Upper lobe of left lung (tissue), 6 donors: ENCODE measurements around the gene PUM1. TPM values are rescaled to one million over a fixed set of nuclear protein-coding genes. Genes with fewer than 3 reads are reported as not detected.
A peak's percentile ranks its signal among the peaks of the same experiment; 100 is the strongest.

ENCODE experiments used
- ATAC-seq, 2 donors: fragments of 200-7000 bp; cut with Tn5 transposase; one replicate each; pipeline ENCODE4 v1.9.1; 2022; ENCODE audit warnings: mild to moderate bottlenecking in 2 of 2, moderate library complexity in 2 of 2; ENCODE audit not compliant: low FRiP score in 2 of 2
- DNase-seq, 2 donors: peaks; one replicate each; pipeline ENCODE4 v3.0.0-alpha.2; 2019 to 2020
- H3K27ac ChIP-seq, 4 donors: fragments of 200-600 bp; sonication (generic); one replicate each; pipeline ENCODE4 v1.5.1; 2016 to 2019
- H3K27me3 ChIP-seq, 4 donors: fragments of 200-600 bp; sonication (generic); one replicate each; pipeline ENCODE4 v1.5.1; 2017 to 2019
- H3K36me3 ChIP-seq, 4 donors: fragments of 200-600 bp; sonication (generic); one replicate each; pipeline ENCODE4 v1.5.1; 2016 to 2019
- H3K4me1 ChIP-seq, 4 donors: fragments of 200-600 bp; sonication (generic); one replicate each; pipeline ENCODE4 v1.5.1; 2018 to 2019
- H3K4me3 ChIP-seq, 4 donors: fragments of 200-600 bp; sonication (generic); one replicate each; pipeline ENCODE4 v1.5.1; 2017 to 2019; ENCODE audit warnings: mild to moderate bottlenecking in 2 of 4, moderate library complexity in 1 of 4
- H3K9me3 ChIP-seq, 4 donors: fragments of 200-600 bp; sonication (generic); one replicate each; pipeline ENCODE4 v1.5.1; 2018 to 2019
- EP300 ChIP-seq, 4 donors: sonication (generic); formaldehyde crosslinking; IDR thresholded peaks; one replicate each; pipeline ENCODE4 v1.5.1; 2017; ENCODE audit warnings: antibody characterized with exemption in 4 of 4, control low read depth in 2 of 4
- POLR2A ChIP-seq, 4 donors: fragments of 450-650 bp; IDR thresholded peaks; one replicate each; pipeline ENCODE4 v1.5.1; 2016 to 2017; ENCODE audit warnings: antibody characterized with exemption in 4 of 4, mild to moderate bottlenecking in 2 of 4
- POLR2AphosphoS5 ChIP-seq, 2 donors: sonication (generic); formaldehyde crosslinking; IDR thresholded peaks; one replicate each; pipeline ENCODE4 v1.5.1; 2017; ENCODE audit warnings: antibody characterized with exemption in 2 of 2
- WGBS, 2 donors: methylation state at CpG; one replicate each; pipeline ENCODE4 v1.1.5; 2017 to 2018; 5-methylcytosine and 5-hydroxymethylcytosine counted together
- total RNA-seq, 6 donors: library from RNA; depleted of rRNA in 4 of 6; stranded (reverse); fragments of >200 nt in 4 of 6; gene quantifications; one replicate each; pipeline versions ENCODE4 v1.1.0 to v1.2.1, GENCODE V29; 2016 to 2021
- TF ChIP-seq, protein P1 (sequence below), 6 experiments: fragments of 450-650 bp in 4 of 6; fragments of 200-600 bp in 2 of 6; sonication (generic) in 2 of 6; IDR thresholded peaks; one replicate each; pipeline ENCODE4 v1.5.1; 2016 to 2019; ENCODE audit warnings: antibody characterized with exemption in 6 of 6
- donor health status: DM: no; HTN: no; CAD: no; lungs with moderate emphysema.
- donor health status: DM: no; HTN: yes; CAD: no; lungs with severe emphysema.

PUM1 gene
- total RNA-seq, 6 donors from 2014 or later, result 85.7 to 124 (median 99.8) TPM

DNA sequence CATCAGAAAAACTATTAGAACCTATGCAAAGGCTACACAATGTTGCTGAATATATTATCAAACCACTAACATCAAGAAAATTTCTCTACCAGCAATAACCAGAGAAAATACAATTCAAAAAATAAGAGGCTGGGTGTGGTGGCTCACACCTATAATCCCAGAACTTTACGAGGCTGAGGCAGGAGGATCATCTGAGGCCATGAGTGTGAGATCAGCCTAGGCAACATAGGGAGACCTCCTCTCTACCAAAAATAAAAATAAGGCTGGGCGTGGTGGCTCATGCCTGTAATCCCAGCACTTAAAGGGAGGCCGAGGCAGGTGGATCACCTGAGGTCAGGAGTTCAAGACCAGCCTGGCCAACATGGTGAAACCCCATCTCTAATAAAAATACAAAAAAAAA lies 16.9 kb upstream of the PUM1 start:
- no peaks in the 10 kb centered on the region for H3K9me3 ChIP-seq
- no peak overlapping the region for H3K4me3 ChIP-seq
- WGBS, 2 donors, result 94 to 98% methylated on average over 3 of the region's 3 CpGs
- ATAC-seq (no peak), DNase-seq (no peak)
- H3K36me3 ChIP-seq, result no peaks in the 10 kb centered on the region
- H3K4me1 ChIP-seq, result no peaks in the 10 kb centered on the region
- TF ChIP-seq POLR2AphosphoS5 (IDR thresholded peaks at IDR 0.05), result no peak
- no peak for TF ChIP-seq EP300 (IDR thresholded peaks at IDR 0.05)
- TF ChIP-seq, protein P1, sequence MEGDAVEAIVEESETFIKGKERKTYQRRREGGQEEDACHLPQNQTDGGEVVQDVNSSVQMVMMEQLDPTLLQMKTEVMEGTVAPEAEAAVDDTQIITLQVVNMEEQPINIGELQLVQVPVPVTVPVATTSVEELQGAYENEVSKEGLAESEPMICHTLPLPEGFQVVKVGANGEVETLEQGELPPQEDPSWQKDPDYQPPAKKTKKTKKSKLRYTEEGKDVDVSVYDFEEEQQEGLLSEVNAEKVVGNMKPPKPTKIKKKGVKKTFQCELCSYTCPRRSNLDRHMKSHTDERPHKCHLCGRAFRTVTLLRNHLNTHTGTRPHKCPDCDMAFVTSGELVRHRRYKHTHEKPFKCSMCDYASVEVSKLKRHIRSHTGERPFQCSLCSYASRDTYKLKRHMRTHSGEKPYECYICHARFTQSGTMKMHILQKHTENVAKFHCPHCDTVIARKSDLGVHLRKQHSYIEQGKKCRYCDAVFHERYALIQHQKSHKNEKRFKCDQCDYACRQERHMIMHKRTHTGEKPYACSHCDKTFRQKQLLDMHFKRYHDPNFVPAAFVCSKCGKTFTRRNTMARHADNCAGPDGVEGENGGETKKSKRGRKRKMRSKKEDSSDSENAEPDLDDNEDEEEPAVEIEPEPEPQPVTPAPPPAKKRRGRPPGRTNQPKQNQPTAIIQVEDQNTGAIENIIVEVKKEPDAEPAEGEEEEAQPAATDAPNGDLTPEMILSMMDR (IDR thresholded peaks at IDR 0.05), result no peak
- TF ChIP-seq POLR2A (IDR thresholded peaks at IDR 0.05), result no peak
- H3K27ac ChIP-seq, result no peak overlapping the region
- no peaks in the 10 kb centered on the region for H3K27me3 ChIP-seq

DNA sequence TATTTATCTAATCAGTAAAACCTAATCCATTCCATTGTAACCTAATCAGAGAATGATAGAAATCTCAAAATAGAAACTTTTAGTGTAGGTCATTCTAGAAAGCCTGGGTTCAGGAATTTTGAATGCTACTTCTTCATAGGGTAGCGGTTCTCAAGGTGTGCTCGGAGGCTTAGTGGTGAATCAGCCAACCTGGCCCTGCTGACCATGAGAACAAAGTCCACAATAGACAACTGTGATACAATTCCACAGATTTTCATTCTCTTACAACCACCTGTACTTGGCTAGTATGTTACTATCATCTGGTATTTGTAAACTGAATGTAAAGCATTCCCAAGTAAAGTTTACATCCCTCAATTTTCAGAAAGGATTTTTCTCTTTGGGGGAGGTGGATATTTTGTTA lies 7.5 kb upstream of the PUM1 start:
- Histone ChIP-seq H3K36me3 (no peaks in the 10 kb centered on the region), H3K4me1 (no peaks in the 10 kb centered on the region), H3K4me3 (no peak overlapping the region), H3K27me3 (no peaks in the 10 kb centered on the region), H3K9me3 (no peaks in the 10 kb centered on the region), H3K27ac (no peak overlapping the region)
- ATAC-seq (no peak), DNase-seq (no peak)
- 85 to 97% methylated on average over 2 of the region's 2 CpGs for WGBS, 2 donors
- TF ChIP-seq EP300 (IDR thresholded peaks at IDR 0.05), result no peak
- TF ChIP-seq, protein P1 (IDR thresholded peaks at IDR 0.05), result no peak
- no peak for TF ChIP-seq POLR2AphosphoS5 (IDR thresholded peaks at IDR 0.05)
- TF ChIP-seq POLR2A (IDR thresholded peaks at IDR 0.05), result no peak

DNA sequence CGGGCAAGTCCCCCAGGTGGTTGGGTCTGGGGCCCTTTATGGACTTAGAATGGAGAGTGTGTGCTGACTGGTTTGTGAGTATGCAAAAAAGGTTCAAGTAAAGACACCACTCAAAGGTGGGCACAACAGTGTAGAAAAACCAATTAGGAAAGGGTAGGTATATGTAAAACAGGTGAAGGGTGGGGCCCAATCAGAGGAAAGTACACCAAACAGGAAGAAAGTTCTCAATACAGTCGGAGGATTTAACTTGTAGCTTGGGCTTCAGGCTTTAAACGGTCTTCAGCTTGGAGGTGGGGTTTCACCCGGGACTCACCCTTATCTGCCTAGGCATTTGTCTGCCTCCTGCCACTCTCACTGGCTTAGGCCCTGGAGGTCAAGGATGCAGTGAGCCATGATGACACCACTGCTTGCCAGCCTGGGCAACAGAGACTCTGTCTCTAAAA lies 6.8 kb upstream of the PUM1 start:
- H3K4me3 ChIP-seq, result no peak overlapping the region
- no peak for DNase-seq
- no peak overlapping the region for H3K27ac ChIP-seq
- no peak for ATAC-seq
- TF ChIP-seq, protein P1 (IDR thresholded peaks at IDR 0.05), result no peak
- TF ChIP-seq EP300 (IDR thresholded peaks at IDR 0.05) (no peak), POLR2AphosphoS5 (IDR thresholded peaks at IDR 0.05) (no peak)
- WGBS, 2 donors, result 58 to 72% methylated on average over 4 of the region's 4 CpGs
- no peaks in the 10 kb centered on the region for H3K4me1 ChIP-seq
- H3K9me3 ChIP-seq, result no peaks in the 10 kb centered on the region
- no peaks in the 10 kb centered on the region for H3K27me3 ChIP-seq
- H3K36me3 ChIP-seq, result no peaks in the 10 kb centered on the region

DNA sequence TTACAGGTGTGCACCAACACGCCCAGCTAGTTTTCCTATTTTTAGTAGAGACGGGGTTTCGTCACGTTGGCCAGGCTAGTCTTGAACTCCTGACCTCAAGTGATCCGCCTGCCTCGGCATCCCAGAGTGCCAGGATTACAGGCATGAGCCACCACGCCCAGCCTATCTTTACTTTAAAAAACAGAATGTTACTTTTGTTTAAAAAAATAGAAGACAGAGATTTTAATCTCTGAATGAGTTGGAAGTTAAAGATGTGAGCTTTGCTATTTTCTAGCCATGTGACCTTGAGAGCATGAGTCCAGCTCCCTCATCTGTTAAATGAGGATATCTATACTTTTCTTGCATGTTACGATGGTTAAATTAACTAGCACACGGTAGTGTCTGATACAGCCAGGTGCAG lies 3.9 kb upstream of the PUM1 start:
- Histone ChIP-seq H3K4me3 (no peak overlapping the region), H3K9me3 (no peaks in the 10 kb centered on the region), H3K4me1 (peaks cover 0 to 6% (median 2%) of the 10 kb centered on the region in 4 donors), H3K27me3 (no peaks in the 10 kb centered on the region), H3K36me3 (no peaks in the 10 kb centered on the region), H3K27ac (no peak overlapping the region)
- WGBS, 2 donors, result 69 to 78% methylated on average over 9 of the region's 9 CpGs
- DNase-seq (no peak), ATAC-seq (no peak)
- TF ChIP-seq EP300 (IDR thresholded peaks at IDR 0.05) (no peak), POLR2A (IDR thresholded peaks at IDR 0.05) (no peak)

DNA sequence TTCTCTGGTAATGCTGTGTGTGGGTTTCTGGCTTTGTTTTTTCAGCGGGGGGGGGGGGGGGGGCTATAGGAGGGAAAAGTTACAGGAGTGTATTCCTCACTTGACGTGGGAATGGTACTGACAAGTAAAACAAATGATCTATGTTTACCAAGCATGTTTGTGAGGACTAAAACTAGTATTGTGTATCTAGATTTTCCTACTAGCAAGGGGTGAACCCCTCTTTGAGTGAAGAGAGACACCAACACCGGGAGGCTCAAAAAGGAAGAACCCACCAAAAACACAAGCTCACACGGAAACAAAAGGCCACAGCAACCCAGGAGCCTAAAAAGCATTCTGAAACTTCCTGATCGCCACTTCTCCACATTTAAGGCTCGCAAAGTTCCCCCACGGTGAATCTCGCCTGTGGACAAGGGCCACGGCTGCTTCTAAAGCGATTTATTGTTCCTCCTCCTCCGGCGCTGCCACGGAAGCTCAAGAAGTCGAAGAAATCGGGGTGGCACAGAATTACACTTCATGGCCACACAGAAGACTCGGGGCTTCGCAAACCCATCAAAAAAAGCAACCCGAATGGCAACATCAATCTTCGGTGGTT lies 703 bp downstream of the PUM1 start:
- no peaks in the 10 kb centered on the region for H3K9me3 ChIP-seq
- no peak for TF ChIP-seq POLR2A (IDR thresholded peaks at IDR 0.05)
- TF ChIP-seq EP300 (IDR thresholded peaks at IDR 0.05), result no peak
- TF ChIP-seq, protein P1 (IDR thresholded peaks at IDR 0.05), result no peak
- TF ChIP-seq POLR2AphosphoS5 (IDR thresholded peaks at IDR 0.05), result no peak
- ATAC-seq, result peak in 1 of 2 donors; percentile 34
- peak in 1 of 2 donors; percentile 22 for DNase-seq
- peaks cover 0 to 2% (median 0%) of the 10 kb centered on the region in 4 donors for H3K36me3 ChIP-seq
- peak overlapping the region; percentile 56 to 69 (median 64) for H3K4me3 ChIP-seq
- H3K4me1 ChIP-seq, result peaks cover 25 to 50% (median 36%) of the 10 kb centered on the region in 4 donors
- peak overlapping the region; percentile 92 to 96 (median 95) for H3K27ac ChIP-seq
- 0 to 1% methylated on average over 19 of the region's 19 CpGs for WGBS, 2 donors
- H3K27me3 ChIP-seq, result no peaks in the 10 kb centered on the region
